Measurements from ENCODE around the gene STX11. TPM values are rescaled to one million over a fixed set of nuclear protein-coding genes. Genes with fewer than 3 reads are reported as not detected.

Gene STX11
- total and polyA plus RNA-seq, 2 of the 13 experiments (the other 11 are each of a cell fraction or from before 2014, with no cell fraction given), result 0.03 TPM; not detected in 1

- TF ChIP-seq ZNF607 (CRISPR knock-in tag; IDR thresholded peaks at IDR 0.05; ENCODE audit: borderline replicate concordance), result 0 out of 2 replicates have a peak, but pooled peaks have one; percentile 52
- peak; percentile 63; the same call in 1 of the 2 replicates for TF ChIP-seq ZNF547 (CRISPR knock-in tag; IDR thresholded peaks at IDR 0.05)
- TF ChIP-seq ZNF318 (CRISPR knock-in tag; IDR thresholded peaks at IDR 0.05), result 0 out of 2 replicates have a peak, but pooled peaks have one; percentile 39
- no peak for TF ChIP-seq SRSF4 (IDR thresholded peaks at IDR 0.05; ENCODE audit: low read depth, low read length, poor library complexity, severe bottlenecking)
- TF ChIP-seq MIER3 (CRISPR knock-in tag; IDR thresholded peaks at IDR 0.05; ENCODE audit: borderline replicate concordance), result no peak
- 0 out of 2 replicates have a peak, but pooled peaks have one; percentile 14 for TF ChIP-seq ZNF574 (CRISPR knock-in tag; IDR thresholded peaks at IDR 0.05)
- no peak for TF ChIP-seq ETS1 (CRISPR knock-in tag; IDR thresholded peaks at IDR 0.05)
- peak; percentile 19; the same call in 1 of the 2 replicates for TF ChIP-seq KDM2A (CRISPR knock-in tag; IDR thresholded peaks at IDR 0.05; ENCODE audit: borderline replicate concordance, low read depth)
- no peak for TF ChIP-seq E2F1 (CRISPR knock-in tag; IDR thresholded peaks at IDR 0.05)
- peak; percentile 77 for TF ChIP-seq HDAC1 (CRISPR knock-in tag; IDR thresholded peaks at IDR 0.05)
Observed at GRCh38 chr6:144149894-144150709, at the start of gene STX11 (continued).

Measured in HepG2 (cell line).